ENCODE results near the gene MIAT. TPM values are rescaled to one million over a fixed set of nuclear protein-coding genes. Genes with fewer than 3 reads are reported as not detected.

The MIAT gene
- total RNA-seq, 1 donor: 0.72 TPM

- no peak for DNase-seq (ENCODE audit: low read depth)
- no peak overlapping the region for H3K4me3 ChIP-seq (ENCODE audit: low read depth, low read length)
- no peak for TF ChIP-seq CTCF (IDR thresholded peaks at IDR 0.05; ENCODE audit: insufficient read depth, low read length)
These were observed 37.9 kb upstream of the MIAT start for GRCh38 chr22:26619510-26619909.

- TF ChIP-seq CTCF (IDR thresholded peaks at IDR 0.05; ENCODE audit: insufficient read depth, low read length): no peak
- DNase-seq (ENCODE audit: low read depth): no peak
These were observed 37.2 kb upstream of the MIAT start for GRCh38 chr22:26620197-26620596.

GRCh38 chr22:26621663-26622062, 35.7 kb upstream of the MIAT start, which contains the start of gene CRYBA4:
Gene CRYBA4, plus strand, starts transcription at chr22:26621963. Its CDS starts 634 bp downstream, at chr22:26622597.
- DNase-seq (ENCODE audit: low read depth): no peak
- H3K4me3 ChIP-seq (ENCODE audit: low read depth, low read length): no peak within 1 kb of the TSS
- TF ChIP-seq CTCF (IDR thresholded peaks at IDR 0.05; ENCODE audit: insufficient read depth, low read length): no peak

More at GRCh38 chr22:26620197-26620596, 37.2 kb upstream of the MIAT start:
- no peak overlapping the region for H3K4me3 ChIP-seq (ENCODE audit: low read depth, low read length)

GRCh38 chr22:26623984-26624383, 33.4 kb upstream of the MIAT start:
- no peak overlapping the region for H3K4me3 ChIP-seq (ENCODE audit: low read depth, low read length)
- TF ChIP-seq CTCF (IDR thresholded peaks at IDR 0.05; ENCODE audit: insufficient read depth, low read length): no peak
- no peak for DNase-seq (ENCODE audit: low read depth)

GRCh38 chr22:26624803-26625202, 32.6 kb upstream of the MIAT start:
- no peak for DNase-seq (ENCODE audit: low read depth)
- no peak overlapping the region for H3K4me3 ChIP-seq (ENCODE audit: low read depth, low read length)
- TF ChIP-seq CTCF (IDR thresholded peaks at IDR 0.05; ENCODE audit: insufficient read depth, low read length): no peak

- H3K4me3 ChIP-seq (ENCODE audit: low read depth, low read length): no peak overlapping the region
- DNase-seq (ENCODE audit: low read depth): no peak
- no peak for TF ChIP-seq CTCF (IDR thresholded peaks at IDR 0.05; ENCODE audit: insufficient read depth, low read length)
These were observed 27.2 kb upstream of the MIAT start for GRCh38 chr22:26629988-26630761.
